Activated CD4-positive, CD25-positive, alpha-beta regulatory T cell treated with anti-CD3 and anti-CD28 coated beads, Interleukin-2, amount 50 U/mL, for 16 hours (primary cell): ENCODE data around the gene ARHGEF18.
"Not testable (repeated sequence)": the region's sequence is repeated elsewhere in the genome, so short reads cannot be mapped to it uniquely, and the experiment has no call there.

Experiments
- DNase-seq: peaks from one replicate; pipeline ENCODE4 v3.0.0-alpha.2; 2020; ENCODE audit warnings: low read depth, low spot score

ARHGEF18 gene

DNA sequence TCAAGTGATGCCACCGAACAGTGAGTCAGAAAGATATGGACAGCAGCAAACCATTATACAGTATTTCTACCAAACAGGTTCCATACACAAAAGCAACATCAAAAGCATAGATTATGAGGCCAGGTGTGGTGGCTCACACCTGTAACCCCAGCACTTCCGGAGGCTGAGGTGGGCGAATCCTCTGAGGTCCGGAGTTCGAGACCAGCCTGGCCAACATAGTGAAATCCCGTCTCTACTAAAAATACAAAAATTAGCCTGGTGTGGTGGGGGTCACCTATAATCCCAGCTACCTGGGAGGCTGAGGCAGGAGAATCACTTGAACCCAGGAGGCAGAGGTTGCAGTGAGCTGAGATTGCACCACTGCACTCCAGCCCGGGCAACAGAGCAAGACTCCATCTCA, 1.7 kb upstream of the ARHGEF18 start:
- not testable (repeated sequence) for DNase-seq

DNA sequence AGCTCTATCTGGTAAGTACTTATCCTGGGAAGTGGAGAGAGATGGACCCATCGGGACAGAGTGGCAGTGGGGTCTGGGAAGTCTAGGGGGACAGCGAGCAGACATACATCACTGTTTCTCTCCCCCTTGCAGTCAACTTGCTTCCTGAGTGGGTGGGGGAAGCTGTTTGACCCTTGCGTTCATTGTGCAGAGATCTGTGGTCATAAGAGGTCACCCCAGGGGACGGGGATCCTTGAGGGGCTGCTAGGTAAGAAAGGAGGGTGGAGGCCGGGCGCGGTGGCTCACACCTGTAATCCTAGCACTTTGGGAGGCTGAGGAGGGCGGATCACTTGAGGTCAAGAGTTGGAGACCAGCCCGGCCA, 474 bp downstream of the ARHGEF18 start:
- no peak for DNase-seq

DNA sequence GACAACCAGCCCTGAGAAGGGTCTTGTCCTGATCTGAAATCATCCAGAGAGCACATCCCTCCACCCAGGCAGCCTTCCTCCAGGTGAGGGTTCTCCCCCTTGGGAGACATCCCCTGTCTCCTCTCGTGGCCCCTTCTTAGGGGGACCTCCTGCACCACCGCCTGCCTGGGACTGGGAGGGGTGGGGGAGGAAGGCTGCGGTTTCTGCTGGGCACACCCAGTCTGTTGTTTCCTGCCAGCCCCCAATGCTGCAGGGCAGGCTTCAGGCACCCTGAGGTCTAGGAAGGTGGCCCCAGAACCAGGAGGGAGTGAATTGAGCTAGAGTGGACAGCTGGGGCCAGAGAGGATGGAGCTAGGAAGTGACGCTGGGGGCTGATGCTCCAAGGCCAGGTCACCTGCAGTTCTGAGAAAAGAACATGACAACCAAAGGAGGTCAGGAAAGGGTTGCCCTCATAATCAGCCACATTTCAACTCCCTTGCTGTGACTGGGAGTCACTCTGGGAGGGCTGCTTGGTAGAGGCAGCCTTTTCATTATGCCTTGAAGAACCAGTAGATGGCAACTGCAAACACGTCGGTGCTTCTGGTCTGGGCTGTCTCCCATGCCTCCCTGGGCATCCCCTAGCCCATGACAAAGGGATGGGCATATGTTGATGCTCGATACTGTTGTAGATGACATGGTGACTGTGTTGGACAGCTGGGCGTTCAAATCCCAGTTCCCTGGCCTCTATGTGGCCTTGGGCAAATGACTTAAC, 1.4 kb downstream of the ARHGEF18 start:
- no peak for DNase-seq

DNA sequence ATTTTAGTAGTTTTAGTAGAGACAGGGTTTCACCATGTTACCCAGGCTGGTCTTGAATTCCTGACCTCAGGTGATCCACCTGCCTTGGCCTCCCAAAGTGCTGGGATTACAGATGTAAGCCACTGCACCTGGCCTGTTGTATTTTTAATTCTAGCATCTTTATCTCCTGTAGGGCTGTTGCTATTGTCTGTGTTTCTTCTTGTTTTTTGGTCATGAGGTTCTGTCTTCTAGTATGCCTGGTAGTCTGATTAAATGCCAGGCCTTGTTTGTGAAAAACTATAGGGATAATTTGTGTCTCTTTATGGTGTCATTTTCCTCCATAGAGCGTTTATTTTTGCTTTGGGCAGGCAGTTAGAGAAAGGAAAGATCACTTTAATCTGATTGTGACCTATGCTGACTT, 3.1 kb downstream of the ARHGEF18 start:
- no peak for DNase-seq

DNA sequence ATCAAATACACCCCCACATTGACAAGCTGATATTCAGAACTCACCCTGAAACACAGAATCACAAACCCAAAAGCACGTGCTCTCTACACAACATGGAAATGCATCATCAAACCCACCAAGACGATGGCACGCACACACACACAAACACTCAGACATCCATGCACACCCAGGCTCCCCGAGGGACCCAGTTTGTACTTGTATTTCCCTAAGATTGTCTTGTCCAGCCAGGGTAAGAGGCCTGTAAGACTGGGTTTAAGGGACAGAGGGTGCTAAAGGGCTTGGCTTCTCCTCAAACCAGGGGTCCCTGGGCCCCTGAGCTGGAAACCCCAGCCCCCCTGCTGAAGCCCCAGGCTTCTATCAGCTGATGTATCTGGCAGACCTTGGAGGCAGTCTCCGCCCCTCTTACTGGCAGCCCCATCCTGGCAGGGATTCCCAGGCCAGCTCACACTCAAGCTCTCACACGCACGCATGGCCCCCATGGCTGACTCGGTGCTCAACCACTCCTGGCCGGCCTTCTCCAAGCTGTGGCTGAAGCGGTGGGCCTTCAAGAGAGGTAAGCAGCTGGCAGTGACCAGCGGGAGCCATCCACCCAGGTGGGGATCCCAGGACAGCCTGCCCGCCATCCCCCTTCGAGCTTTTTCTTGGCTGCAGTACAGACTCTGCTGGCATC, 6.5 kb downstream of the ARHGEF18 start:
- no peak for DNase-seq

DNA sequence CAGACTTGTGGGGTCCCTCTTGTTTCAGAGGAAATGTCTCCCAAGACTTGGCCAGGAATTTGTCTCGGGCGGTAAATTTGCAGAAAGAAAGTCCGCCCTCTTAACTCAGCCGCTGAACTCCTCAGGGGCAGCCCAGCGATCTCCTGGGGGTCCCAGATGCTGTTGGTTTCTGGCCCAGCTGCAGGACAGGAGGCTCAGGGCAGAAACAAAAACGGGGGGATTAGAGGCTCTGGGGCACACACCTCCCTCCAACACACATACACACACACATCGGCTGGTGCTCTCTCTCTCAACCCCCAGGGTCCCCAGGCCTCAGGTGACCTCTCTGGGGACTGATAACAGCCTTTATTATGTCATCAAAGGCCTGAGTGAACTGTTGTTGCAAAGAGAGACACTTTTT, 7.1 kb downstream of the ARHGEF18 start:
- no peak for DNase-seq

DNA sequence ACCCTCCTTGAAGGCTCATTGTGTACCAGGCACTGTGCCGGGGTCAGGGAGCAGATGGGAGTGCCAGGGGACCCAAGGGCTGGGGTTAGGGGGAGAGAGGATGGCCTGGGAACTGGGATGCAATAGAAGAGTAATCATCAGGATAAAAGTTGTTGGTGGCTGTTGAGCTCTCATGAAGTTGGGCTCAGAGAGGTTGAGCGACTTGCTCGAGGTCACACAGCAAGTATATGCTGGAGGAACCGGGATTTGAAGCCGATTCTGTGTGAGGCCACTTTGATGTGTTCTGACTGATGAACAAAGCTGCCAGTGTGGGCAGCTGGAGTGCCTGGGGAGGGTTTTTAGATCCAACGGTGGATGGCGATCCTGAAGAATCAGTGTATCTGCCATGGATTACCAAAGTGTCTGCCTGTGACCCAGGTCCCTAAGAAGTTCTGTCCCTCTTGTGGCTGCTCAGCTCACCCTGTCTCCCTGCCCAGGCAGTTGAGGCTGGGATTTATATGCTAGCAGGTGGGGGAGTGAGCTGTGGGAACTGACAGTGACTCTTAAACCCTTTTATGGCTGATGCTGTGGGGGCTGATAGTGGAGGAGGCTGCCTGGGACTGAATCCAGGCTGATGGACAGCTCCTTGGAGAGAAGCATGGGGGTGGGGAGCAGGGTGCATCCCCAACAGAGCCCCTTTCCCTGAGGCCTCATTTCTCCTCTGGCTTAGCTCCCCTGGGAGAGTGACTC, 8.3 kb downstream of the ARHGEF18 start:
- DNase-seq = no peak

DNA sequence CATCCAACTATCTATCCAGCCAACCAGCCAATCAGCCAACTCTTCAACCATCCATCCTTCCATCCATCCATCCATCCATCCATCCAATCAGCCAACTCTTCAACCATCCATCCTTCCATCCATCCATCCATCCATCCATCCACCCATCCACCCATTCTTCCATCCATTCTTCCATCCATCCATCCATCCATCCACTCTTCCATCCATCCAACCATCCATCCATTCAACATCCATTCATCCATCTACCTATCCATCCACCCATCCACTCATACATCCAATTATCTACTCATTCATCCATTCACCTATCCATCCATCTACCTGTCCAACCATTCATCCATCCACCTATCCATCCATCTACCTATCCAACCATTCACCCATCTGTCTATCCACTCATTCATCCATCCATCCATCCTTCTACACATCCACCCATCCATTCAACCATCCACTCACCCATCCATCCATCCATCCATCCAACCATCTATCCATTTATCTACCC, 9.4 kb downstream of the ARHGEF18 start:
- DNase-seq = no peak

DNA sequence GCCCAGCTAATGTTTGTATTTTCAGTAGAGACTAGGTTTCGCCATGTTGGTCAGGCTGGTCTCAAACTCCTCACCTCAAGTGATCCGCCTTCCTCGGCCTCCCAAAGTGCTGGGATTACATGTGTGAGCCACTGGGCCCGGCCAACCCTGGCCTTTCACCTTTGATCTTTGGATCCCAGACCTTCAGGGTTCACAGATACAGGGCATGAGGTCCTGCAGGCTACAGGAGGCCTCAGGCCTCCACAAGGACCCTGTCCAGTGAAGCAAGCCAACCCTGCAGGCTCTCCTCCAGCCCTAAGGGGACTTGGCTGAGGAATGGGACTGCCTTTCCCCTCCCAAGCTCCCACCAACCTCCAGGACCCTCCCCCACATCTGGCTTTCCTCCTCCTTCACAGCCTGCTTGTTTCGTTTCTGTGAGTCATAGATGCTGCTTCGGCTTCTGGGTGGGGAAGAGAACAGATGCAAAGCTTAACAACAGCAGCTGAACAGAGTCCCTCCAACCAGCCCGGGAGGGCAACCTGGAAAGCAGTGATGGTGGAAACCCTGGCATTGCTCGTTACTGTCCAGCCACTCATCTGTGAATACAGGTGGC, 11.8 kb downstream of the ARHGEF18 start:
- DNase-seq = no peak

DNA sequence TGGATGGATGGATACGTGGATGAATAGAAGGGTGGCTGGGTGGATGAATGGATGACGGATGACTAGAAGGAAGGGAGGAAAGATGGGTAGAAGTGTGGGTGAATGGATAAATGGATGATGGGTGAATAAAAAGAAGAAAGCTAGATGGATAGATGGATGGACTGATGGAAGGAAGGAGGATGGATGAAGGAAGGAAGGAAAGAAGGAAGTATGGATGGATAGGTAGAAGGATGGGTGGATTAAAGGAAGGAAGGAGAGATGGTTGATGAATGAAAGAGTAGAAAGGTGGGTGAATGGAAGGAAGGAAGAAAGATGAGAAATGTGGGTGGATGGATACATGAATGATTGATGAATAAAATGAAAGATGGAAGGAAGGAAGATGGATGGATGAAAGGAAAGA, 14.5 kb downstream of the ARHGEF18 start:
- no peak for DNase-seq

DNA sequence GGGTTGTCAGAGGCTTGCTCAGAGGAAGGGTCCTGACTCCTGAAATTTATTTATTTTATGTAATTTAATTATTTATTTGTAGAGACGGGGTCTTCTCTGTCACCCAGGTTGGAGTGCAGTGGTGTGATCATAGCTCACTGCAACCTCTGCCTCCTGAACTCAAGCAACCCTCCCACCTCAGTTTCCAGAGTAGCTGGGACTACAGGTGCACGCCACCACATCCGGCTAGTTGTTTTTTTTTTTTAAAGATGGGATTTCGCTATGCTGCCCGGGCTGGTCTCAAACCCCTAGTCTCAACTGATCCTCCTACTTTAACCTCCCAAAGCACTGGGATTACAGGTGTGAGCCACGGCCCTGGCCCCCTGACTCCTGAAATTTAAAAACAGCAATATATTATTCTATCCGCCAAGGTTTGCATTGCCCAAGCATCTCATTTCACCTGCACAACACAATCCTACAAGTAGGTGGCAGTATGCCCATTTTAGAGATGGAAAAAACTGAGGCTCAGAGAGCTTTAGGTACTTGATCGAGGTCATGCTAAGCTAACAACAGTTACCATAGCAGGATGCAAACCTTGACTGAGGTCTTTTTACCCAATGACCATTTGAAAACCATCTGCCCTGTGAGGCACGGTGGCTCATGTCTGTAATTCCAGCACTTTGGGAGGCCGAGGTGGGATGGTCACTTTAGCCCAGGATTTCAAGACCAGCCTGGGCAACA, 18.1 kb downstream of the ARHGEF18 start:
- no peak for DNase-seq

DNA sequence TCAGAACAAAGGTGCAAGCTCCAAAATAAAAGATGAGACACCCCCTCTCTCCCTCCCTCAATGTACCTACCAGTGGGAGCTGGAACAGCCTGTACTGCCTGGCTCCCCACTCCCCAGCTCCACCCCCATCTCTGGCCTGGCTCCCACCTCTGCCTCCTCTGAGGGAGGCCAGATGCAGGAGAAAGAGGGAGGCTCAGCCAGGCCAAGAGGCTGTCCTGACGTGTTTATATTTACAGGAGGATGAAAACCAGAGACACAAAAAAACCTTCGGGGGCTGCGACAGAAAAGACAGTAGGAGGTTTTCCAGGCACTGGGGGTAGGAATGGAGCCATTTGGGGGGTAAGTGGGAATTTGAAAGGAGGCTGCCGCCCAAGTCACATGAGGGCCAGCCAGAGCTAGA, 19.7 kb downstream of the ARHGEF18 start:
- DNase-seq = no peak

DNA sequence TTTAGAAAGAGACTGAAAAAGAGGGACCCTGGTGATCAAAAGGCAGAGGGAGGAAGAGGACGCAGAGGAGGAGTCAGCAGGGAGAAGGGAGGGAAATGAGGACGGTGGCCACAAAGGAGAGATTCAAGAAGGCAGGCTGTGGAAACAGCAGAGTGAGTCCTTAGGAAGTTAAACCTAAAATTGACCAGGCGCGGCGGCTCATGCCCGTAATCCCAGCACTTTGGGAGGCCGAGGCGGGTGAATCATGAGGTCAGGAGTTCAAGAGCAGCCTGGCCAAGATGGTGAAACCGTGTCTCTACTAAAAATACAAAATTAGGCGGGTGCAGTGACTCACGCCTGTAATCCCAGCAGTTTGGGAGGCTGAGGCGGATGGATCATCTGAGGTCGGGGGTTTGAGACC, 20.1 kb downstream of the ARHGEF18 start:
- DNase-seq = not testable (repeated sequence)

DNA sequence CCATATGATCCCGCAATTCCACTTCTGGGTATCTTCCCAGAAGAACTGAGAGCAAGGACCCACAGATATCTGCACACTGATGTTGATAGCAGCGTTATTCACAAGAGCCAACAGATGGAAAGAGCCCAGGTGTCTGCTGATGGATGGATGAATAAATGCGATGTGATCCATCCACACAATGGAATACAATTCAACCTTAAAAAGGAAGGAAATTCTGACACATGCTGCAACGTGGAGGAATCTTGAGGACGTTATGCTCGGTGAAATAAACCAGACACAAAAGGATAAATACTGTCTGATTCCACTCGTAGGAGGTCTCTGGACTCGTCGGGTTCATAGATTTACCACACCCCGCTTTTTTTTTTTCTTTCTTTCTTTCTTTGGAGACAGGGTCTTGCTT, 21.8 kb downstream of the ARHGEF18 start:
- DNase-seq = no peak

DNA sequence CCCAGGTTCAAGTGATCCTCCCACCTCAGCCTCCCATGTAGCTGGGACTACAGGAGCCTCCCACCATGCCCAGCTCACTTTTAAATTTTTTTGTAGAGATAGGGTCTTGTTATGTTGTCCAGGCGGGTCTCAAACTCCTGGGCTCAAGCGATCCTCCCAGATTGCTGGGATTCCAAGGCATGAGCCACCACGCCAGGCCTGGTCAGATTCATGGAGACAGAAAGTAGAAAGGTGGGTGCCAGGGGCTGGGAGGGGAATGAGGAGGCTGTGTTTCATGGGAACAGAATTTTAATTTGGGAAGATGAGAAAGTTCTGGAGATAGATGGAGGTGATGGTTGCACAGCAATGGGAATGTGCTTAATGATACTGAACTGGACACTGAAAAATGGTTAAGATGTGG, 22.3 kb downstream of the ARHGEF18 start:
- no peak for DNase-seq

DNA sequence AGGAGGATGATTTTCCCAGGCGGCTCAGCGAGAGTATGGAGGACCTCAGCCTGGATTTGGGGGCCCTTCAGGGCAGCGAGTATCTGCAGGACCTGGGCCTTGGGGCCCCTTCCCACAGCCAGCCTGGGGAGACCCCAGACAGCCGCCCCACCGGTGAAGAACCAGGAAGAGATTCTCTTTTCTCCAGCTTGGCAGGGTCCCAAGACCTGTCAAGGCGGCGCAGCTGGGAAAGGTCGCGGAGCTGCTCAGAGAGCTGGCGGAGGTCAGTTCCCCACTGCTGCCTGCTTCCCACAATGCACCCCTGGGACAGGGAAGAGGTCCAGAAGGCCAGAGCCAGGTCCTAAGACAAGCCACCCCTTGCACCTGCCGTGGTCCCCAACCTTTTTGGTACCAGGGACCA, 24.1 kb downstream of the ARHGEF18 start:
- no peak for DNase-seq

DNA sequence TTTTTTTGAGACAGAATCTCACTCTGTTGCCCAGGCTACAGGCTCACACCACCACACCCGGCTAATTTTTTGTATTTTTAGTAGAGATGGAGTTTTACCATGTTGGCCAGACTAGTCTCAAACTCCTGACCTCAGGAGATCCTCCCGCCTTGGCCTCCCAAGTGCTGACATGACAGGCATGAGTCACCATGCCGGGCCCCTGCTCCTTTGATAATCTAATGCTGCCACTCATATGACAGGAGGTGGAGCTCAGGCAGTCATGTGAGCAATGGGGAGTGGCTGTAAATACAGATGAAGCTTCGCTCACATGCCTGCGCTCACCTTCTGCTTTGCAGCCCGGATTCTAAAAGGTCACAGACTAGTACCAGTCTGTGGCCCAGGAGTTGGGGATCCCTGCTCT, 25.1 kb downstream of the ARHGEF18 start:
- DNase-seq = no peak

DNA sequence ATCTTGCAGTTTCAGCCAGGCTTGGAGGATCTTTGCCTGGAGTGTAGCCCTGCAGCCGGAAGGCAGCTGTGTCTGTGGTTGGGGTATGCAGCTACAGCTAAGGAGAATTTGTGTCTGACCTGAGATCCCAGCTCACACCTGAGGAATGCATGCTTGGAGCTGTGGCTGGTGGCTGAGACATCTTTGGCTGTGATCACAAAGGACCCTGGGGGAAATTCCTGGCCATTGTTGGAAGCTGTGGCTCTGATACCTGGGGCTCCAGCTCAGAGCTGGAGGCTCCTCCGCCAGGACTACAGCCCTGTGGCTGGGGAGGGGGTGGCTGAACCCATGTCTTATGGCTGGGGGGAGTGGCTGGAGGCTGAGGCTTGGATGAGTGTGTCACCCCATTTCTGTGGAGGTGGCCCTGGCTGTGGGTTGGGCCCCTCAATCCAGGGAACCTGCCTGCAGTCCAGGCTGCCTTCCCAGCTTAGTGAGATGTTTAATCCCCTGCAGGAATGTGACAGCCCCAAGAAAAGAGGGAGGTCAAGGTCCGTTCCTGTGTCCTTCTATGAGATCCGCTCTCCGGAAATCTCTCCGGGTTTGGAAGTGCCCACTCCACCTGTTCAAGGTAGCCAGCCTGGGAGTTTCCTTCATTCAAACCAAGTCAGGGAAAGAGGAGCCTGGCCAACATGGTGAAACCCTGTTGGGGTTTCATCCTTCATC, 27.6 kb downstream of the ARHGEF18 start:
- no peak for DNase-seq

DNA sequence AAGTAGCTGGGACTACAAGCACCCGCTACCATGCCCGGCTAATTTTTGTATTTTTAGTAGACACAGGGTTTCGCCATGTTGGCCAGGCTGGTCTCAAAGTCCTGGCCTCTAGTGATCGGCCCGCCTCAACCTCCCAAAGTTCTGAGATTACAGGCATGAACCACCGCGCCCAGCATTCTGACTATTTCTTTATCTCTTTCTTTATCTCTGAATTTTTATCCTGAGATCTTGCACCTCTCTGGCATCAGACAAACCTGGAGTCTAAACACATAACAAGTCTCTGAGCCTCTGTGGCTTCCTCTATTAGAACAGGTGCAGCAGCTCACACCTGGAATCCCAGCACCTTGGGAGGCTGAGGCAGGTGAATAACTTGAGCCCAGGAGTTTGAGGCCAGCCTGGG, 28.5 kb downstream of the ARHGEF18 start:
- DNase-seq = no peak

DNA sequence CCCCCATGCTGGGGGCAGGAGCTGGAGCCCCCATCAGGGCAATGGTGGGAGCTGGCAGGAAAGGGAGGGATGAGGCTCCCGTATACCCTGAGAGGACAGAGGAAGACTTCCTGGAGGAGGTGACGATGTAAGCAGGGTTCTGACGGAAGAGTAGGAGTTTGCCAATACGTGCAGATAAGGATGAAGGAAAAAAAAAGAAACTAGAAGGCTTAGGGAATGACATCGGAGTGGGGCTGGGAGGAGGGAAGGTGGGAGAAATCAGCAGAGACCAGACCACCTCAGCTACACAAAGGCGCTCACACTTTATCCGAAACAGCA, 32.3 kb downstream of the ARHGEF18 start:
- no peak for DNase-seq

DNA sequence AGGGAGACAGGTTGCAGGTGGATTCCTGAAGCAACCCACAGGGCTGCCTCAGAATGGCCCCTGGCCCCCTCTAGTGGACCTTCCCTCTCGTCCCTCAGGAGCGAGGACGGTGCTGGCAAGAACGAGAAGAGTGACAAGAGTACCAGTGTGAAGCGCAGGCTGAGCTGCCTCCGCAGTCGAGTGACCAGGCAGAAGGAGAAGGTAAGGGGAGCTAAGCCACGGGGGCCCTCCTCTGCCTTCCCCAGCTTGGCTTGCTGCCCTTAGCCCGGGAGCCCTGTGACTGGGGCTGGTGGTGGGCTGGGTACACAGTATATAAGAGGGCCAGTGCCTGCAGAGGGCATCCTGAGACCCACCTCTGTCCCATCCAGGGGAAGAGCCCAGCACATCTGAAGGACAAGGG, 34.0 kb downstream of the ARHGEF18 start:
- no peak for DNase-seq
